ENCODE results near the gene EGFR.

GRCh38 chr7:55248526-55248925 lies 229.7 kb downstream of the EGFR start:
- TF ChIP-seq CTCF (IDR thresholded peaks at IDR 0.05) (no peak), POLR2A (IDR thresholded peaks at IDR 0.05) (no peak)

Data from lower leg skin (tissue), 3 donors.